ENCODE measurements around the gene NHEJ1. TPM values are rescaled to one million over a fixed set of nuclear protein-coding genes. Genes with fewer than 3 reads are reported as not detected.

Gene NHEJ1
- total and polyA plus RNA-seq, 2 of the 13 experiments (the other 11 are each of a cell fraction or from before 2014, with no cell fraction given), result 30.0 to 30.7 TPM

DNA sequence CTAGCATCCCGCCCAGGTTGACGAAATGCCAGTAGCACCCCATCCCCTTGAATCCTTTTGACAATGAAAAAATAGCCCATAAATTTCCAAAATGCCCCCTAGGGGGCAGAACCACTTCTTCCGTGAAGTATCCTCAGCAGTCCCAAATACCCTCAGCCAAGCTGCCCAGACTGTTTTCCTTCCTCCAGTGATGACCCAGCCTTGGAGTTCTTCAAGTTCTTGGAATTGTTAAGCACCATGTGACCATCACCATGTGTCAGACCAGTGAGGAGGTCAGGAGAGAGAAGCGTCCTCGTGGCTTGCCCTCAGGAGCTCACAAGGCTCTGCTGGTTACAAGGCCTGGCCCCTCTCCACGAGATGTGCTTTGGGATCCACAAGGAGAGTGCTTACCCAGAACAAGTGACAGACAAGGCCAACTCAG, 10.6 kb upstream of the NHEJ1 start (continued):
- TF ChIP-seq, protein P1, sequence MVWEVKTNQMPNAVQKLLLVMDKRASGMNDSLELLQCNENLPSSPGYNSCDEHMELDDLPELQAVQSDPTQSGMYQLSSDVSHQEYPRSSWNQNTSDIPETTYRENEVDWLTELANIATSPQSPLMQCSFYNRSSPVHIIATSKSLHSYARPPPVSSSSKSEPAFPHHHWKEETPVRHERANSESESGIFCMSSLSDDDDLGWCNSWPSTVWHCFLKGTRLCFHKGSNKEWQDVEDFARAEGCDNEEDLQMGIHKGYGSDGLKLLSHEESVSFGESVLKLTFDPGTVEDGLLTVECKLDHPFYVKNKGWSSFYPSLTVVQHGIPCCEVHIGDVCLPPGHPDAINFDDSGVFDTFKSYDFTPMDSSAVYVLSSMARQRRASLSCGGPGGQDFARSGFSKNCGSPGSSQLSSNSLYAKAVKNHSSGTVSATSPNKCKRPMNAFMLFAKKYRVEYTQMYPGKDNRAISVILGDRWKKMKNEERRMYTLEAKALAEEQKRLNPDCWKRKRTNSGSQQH (CRISPR knock-in tag; IDR thresholded peaks at IDR 0.05; ENCODE audit: low read depth), result no peak
- TF ChIP-seq KDM5B (CRISPR knock-in tag; IDR thresholded peaks at IDR 0.05; ENCODE audit: borderline replicate concordance) (no peak), ZNF446 (CRISPR knock-in tag; IDR thresholded peaks at IDR 0.05) (no peak), RBM39 (IDR thresholded peaks at IDR 0.05; ENCODE audit: low read depth, low read length, poor library complexity, severe bottlenecking) (no peak), EEA1 (CRISPR knock-in tag; IDR thresholded peaks at IDR 0.05; ENCODE audit: borderline replicate concordance) (no peak), MLLT10 (CRISPR knock-in tag; IDR thresholded peaks at IDR 0.05) (no peak), ZNF761 (CRISPR knock-in tag; conservative IDR thresholded peaks at IDR 0.05) (no peak), ZNF124 (CRISPR knock-in tag; IDR thresholded peaks at IDR 0.05) (no peak), SMC3 (IDR thresholded peaks at IDR 0.05; ENCODE audit: low read length) (peak; percentile 65), ZBTB20 (CRISPR knock-in tag; IDR thresholded peaks at IDR 0.05; ENCODE audit: borderline replicate concordance, low read depth) (no peak), ZNF333 (CRISPR knock-in tag; IDR thresholded peaks at IDR 0.05; ENCODE audit: borderline replicate concordance) (no peak), PCBP2 (optimal IDR thresholded peaks at IDR 0.05; ENCODE audit: low read depth, low read length, poor library complexity, severe bottlenecking) (no peak), FOXO1 (CRISPR knock-in tag; IDR thresholded peaks at IDR 0.05) (no peak), NAIF1 (CRISPR knock-in tag; IDR thresholded peaks at IDR 0.05; ENCODE audit: borderline replicate concordance) (no peak), TGIF2 (CRISPR knock-in tag; IDR thresholded peaks at IDR 0.05) (no peak), ZNF749 (CRISPR knock-in tag; IDR thresholded peaks at IDR 0.05; ENCODE audit: borderline replicate concordance) (no peak), CBX2 (IDR thresholded peaks at IDR 0.05; ENCODE audit: low read depth, low read length) (no peak), CBX2 (CRISPR knock-in tag; IDR thresholded peaks at IDR 0.05; ENCODE audit: low read depth) (no peak), ELF3 (CRISPR knock-in tag; IDR thresholded peaks at IDR 0.05) (no peak)
- TF ChIP-seq, protein P2, sequence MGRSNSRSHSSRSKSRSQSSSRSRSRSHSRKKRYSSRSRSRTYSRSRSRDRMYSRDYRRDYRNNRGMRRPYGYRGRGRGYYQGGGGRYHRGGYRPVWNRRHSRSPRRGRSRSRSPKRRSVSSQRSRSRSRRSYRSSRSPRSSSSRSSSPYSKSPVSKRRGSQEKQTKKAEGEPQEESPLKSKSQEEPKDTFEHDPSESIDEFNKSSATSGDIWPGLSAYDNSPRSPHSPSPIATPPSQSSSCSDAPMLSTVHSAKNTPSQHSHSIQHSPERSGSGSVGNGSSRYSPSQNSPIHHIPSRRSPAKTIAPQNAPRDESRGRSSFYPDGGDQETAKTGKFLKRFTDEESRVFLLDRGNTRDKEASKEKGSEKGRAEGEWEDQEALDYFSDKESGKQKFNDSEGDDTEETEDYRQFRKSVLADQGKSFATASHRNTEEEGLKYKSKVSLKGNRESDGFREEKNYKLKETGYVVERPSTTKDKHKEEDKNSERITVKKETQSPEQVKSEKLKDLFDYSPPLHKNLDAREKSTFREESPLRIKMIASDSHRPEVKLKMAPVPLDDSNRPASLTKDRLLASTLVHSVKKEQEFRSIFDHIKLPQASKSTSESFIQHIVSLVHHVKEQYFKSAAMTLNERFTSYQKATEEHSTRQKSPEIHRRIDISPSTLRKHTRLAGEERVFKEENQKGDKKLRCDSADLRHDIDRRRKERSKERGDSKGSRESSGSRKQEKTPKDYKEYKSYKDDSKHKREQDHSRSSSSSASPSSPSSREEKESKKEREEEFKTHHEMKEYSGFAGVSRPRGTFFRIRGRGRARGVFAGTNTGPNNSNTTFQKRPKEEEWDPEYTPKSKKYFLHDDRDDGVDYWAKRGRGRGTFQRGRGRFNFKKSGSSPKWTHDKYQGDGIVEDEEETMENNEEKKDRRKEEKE (IDR thresholded peaks at IDR 0.05), result no peak
- TF ChIP-seq, protein P3, sequence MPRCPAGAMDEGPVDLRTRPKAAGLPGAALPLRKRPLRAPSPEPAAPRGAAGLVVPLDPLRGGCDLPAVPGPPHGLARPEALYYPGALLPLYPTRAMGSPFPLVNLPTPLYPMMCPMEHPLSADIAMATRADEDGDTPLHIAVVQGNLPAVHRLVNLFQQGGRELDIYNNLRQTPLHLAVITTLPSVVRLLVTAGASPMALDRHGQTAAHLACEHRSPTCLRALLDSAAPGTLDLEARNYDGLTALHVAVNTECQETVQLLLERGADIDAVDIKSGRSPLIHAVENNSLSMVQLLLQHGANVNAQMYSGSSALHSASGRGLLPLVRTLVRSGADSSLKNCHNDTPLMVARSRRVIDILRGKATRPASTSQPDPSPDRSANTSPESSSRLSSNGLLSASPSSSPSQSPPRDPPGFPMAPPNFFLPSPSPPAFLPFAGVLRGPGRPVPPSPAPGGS (CRISPR knock-in tag; IDR thresholded peaks at IDR 0.05), result no peak
- TF ChIP-seq, protein P4, sequence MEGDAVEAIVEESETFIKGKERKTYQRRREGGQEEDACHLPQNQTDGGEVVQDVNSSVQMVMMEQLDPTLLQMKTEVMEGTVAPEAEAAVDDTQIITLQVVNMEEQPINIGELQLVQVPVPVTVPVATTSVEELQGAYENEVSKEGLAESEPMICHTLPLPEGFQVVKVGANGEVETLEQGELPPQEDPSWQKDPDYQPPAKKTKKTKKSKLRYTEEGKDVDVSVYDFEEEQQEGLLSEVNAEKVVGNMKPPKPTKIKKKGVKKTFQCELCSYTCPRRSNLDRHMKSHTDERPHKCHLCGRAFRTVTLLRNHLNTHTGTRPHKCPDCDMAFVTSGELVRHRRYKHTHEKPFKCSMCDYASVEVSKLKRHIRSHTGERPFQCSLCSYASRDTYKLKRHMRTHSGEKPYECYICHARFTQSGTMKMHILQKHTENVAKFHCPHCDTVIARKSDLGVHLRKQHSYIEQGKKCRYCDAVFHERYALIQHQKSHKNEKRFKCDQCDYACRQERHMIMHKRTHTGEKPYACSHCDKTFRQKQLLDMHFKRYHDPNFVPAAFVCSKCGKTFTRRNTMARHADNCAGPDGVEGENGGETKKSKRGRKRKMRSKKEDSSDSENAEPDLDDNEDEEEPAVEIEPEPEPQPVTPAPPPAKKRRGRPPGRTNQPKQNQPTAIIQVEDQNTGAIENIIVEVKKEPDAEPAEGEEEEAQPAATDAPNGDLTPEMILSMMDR (CRISPR knock-in tag; IDR thresholded peaks at IDR 0.05), result peak; percentile 72
- TF ChIP-seq, protein P5, sequence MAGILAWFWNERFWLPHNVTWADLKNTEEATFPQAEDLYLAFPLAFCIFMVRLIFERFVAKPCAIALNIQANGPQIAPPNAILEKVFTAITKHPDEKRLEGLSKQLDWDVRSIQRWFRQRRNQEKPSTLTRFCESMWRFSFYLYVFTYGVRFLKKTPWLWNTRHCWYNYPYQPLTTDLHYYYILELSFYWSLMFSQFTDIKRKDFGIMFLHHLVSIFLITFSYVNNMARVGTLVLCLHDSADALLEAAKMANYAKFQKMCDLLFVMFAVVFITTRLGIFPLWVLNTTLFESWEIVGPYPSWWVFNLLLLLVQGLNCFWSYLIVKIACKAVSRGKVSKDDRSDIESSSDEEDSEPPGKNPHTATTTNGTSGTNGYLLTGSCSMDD (CRISPR knock-in tag; IDR thresholded peaks at IDR 0.05), result no peak

Data from HepG2 (cell line).